HepG2 (cell line): ENCODE results near the gene JTB. TPM values are rescaled to one million over a fixed set of nuclear protein-coding genes. Genes with fewer than 3 reads are reported as not detected.

Source experiments
- ARID2 ChIP-seq: sonication (generic); formaldehyde crosslinking; IDR thresholded peaks from 2 replicates; pipeline ENCODE4 v1.8.1; 2022; ENCODE audit warnings: mild to moderate bottlenecking, missing genetic modification reagents, borderline replicate concordance
- ARID3A ChIP-seq: IDR thresholded peaks from 2 replicates; pipeline ENCODE4 v1.6.1; 2012; ENCODE audit warnings: low read depth, low read length, improper control_type of control experiment
- ARID4A ChIP-seq: sonication (generic); formaldehyde crosslinking; IDR thresholded peaks from 2 replicates; pipeline ENCODE4 v1.5.0; 2020; ENCODE audit warnings: mild to moderate bottlenecking, missing genetic modification reagents, borderline replicate concordance
- CREB1 ChIP-seq, 2 experiments: fragments of 450-650 bp in 1 of 2; IDR thresholded peaks; 2 replicates each; pipeline ENCODE4 v1.6.1; 2016 to 2017; ENCODE audit warnings: control low read depth in 1 of 2, mild to moderate bottlenecking in 1 of 2, missing compliant biosample characterization in 1 of 2, missing genetic modification characterization in 1 of 2
- DZIP1 ChIP-seq: sonication (generic); formaldehyde crosslinking; IDR thresholded peaks from 2 replicates; pipeline ENCODE4 v1.5.0; 2020; ENCODE audit warnings: mild to moderate bottlenecking, missing genetic modification reagents
- GATA4 ChIP-seq: sonication (generic); IDR thresholded peaks from 2 replicates; pipeline ENCODE4 v1.6.1; 2016; ENCODE audit warnings: antibody characterized with exemption, low read depth, borderline replicate concordance
- HCFC1 ChIP-seq: fragments of 150-350 bp; IDR thresholded peaks from 2 replicates; pipeline ENCODE4 v1.6.1; 2014; ENCODE audit warnings: low read depth, low read length
- HHEX ChIP-seq: IDR thresholded peaks from 2 replicates; pipeline ENCODE4 v1.6.1; 2016; ENCODE audit warnings: control low read depth
- HOXA3 ChIP-seq: sonication (generic); formaldehyde crosslinking; IDR thresholded peaks from 2 replicates; pipeline ENCODE4 v1.5.0; 2020; ENCODE audit warnings: missing genetic modification reagents
- KDM6A ChIP-seq: IDR thresholded peaks from 2 replicates; pipeline ENCODE4 v1.6.1; 2016; ENCODE audit warnings: low read depth
- KLF15 ChIP-seq: sonication (generic); formaldehyde crosslinking; IDR thresholded peaks from 2 replicates; pipeline ENCODE4 v1.8.1; 2023; ENCODE audit warnings: borderline replicate concordance, mild to moderate bottlenecking, inconsistent platforms, missing genetic modification reagents, mixed read lengths
- NPAS2 ChIP-seq: sonication (generic); formaldehyde crosslinking; IDR thresholded peaks from 2 replicates; pipeline ENCODE4 v1.8.0; 2022; ENCODE audit warnings: mild to moderate bottlenecking, missing genetic modification reagents, borderline replicate concordance
- REXO4 ChIP-seq: sonication (generic); formaldehyde crosslinking; IDR thresholded peaks from 2 replicates; pipeline ENCODE4 v1.8.0; 2022; ENCODE audit warnings: missing genetic modification reagents, mild to moderate bottlenecking, borderline replicate concordance
- RXRB ChIP-seq: IDR thresholded peaks from 2 replicates; pipeline ENCODE4 v1.6.1; 2016; ENCODE audit warnings: borderline replicate concordance, missing genetic modification reagents, missing compliant biosample characterization
- SALL1 ChIP-seq: sonication (generic); formaldehyde crosslinking; IDR thresholded peaks from 2 replicates; pipeline ENCODE4 v1.8.0; 2022; ENCODE audit warnings: mild to moderate bottlenecking, missing genetic modification reagents
- ZNF367 ChIP-seq: sonication (generic); formaldehyde crosslinking; IDR thresholded peaks from 2 replicates; pipeline ENCODE4 v1.4.0; 2020; ENCODE audit warnings: missing genetic modification reagents, borderline replicate concordance
- ZNF512B ChIP-seq: sonication (generic); formaldehyde crosslinking; IDR thresholded peaks from 2 replicates; pipeline ENCODE4 v1.5.1; 2020; ENCODE audit warnings: missing genetic modification reagents, mild to moderate bottlenecking, borderline replicate concordance
- ZNF562 ChIP-seq: sonication (generic); formaldehyde crosslinking; IDR thresholded peaks from 2 replicates; pipeline ENCODE4 v1.8.0; 2022; ENCODE audit warnings: missing genetic modification reagents, borderline replicate concordance
- polyA plus RNA-seq, 8 experiments: library from polyadenylated mRNA; depleted of rRNA in 3 of 8; stranded (reverse) in 7 of 8; unstranded in 1 of 8; fragments of >200 nt; fragmentation: Illumina TruSeq in 4 of 8; extraction: Trizol in 4 of 8; gene quantifications; 2 replicates each; pipeline versions ENCODE4 v1.2.1 to v1.2.3, GENCODE V29; 2011 to 2016; ENCODE audit warnings: low read depth in 4 of 8, missing spikeins in 1 of 8, mixed read lengths in 1 of 8; ENCODE audit not compliant: insufficient read depth in 1 of 8
- total RNA-seq, 5 experiments: library from RNA; depleted of rRNA; stranded (reverse); fragments of >200 nt; fragmentation: Illumina TruSeq; extraction: Trizol; gene quantifications; 2 replicates each; pipeline ENCODE4 v1.2.3, GENCODE V29; 2016; ENCODE audit warnings: low read depth in 1 of 5

The JTB gene
- total and polyA plus RNA-seq, 2 of the 13 experiments (the other 11 are each of a cell fraction or from before 2014, with no cell fraction given): 96.7 to 99.2 TPM

- TF ChIP-seq ARID4A (CRISPR knock-in tag) (peak; percentile 73), DZIP1 (CRISPR knock-in tag) (no peak), KLF15 (CRISPR knock-in tag) (no peak; the same call in 1 of the 2 replicates), RXRB (CRISPR knock-in tag) (peak; percentile 38; the same call in 1 of the 2 replicates), GATA4 (no peak), ARID2 (CRISPR knock-in tag) (no peak), NPAS2 (CRISPR knock-in tag) (no peak), HCFC1 (0 out of 2 replicates have a peak, but pooled peaks have one; percentile 13), REXO4 (no peak), ZNF512B (no peak), ARID3A (no peak), CREB1 (IDR thresholded peaks at IDR 0.05) (peak; percentile 27; the same call in 1 of the 2 replicates), CREB1 (CRISPR knock-in tag; IDR thresholded peaks at IDR 0.05) (no peak; the same call in none of the 2 replicates), ZNF562 (no peak), HHEX (CRISPR knock-in tag) (no peak), SALL1 (peak; percentile 75), KDM6A (CRISPR knock-in tag) (peak; percentile 76), ZNF367 (no peak), HOXA3 (CRISPR knock-in tag) (peak; percentile 38; the same call in 1 of the 2 replicates)
Measured at GRCh38 chr1:153953859-153954365, 23.6 kb downstream of the JTB start (continued).
